ENCODE results near the gene FBXL7.

DNA sequence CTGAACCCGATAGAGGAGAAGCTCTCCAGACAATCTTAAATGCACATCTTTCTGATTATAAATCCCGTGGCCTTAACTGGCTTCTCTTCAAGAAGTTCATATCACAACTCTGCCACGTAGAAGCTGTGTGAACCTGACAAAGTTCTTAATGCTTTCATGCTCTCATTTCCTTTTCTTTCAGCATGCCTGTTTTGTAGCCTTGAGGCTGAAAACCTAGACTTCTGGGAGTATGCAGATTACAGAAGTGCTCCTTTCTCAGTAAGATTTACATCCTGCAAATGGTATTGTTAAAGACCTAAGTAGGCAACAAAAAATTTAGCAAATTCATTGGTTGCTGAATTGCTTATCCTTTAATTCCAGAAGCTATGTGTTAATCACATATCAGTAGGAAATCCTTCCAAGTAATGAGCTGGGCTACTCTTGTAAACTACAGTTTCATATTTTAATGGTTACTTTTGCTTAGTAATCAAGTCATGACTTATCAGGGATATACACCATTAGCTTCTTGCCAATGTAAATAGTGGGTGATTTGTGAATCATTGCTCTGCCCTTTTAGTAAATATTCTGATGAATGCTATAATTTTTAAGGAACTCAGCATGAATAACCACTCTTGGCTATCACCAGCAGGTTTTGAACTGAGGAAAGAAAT lies 334.7 kb downstream of the FBXL7 start:
- TF ChIP-seq ATF2 (IDR thresholded peaks at IDR 0.05; ENCODE audit: low read length) = no peak
- TF ChIP-seq YY1 (IDR thresholded peaks at IDR 0.05; ENCODE audit: low read depth, low read length) = no peak
- TF ChIP-seq POLR2AphosphoS5 (IDR thresholded peaks at IDR 0.05; ENCODE audit: low read depth, low read length) = no peak
- TF ChIP-seq, protein P1, sequence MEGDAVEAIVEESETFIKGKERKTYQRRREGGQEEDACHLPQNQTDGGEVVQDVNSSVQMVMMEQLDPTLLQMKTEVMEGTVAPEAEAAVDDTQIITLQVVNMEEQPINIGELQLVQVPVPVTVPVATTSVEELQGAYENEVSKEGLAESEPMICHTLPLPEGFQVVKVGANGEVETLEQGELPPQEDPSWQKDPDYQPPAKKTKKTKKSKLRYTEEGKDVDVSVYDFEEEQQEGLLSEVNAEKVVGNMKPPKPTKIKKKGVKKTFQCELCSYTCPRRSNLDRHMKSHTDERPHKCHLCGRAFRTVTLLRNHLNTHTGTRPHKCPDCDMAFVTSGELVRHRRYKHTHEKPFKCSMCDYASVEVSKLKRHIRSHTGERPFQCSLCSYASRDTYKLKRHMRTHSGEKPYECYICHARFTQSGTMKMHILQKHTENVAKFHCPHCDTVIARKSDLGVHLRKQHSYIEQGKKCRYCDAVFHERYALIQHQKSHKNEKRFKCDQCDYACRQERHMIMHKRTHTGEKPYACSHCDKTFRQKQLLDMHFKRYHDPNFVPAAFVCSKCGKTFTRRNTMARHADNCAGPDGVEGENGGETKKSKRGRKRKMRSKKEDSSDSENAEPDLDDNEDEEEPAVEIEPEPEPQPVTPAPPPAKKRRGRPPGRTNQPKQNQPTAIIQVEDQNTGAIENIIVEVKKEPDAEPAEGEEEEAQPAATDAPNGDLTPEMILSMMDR (IDR thresholded peaks at IDR 0.05; ENCODE audit: control extremely low read depth in 1 of 3, insufficient read depth in 1 of 3, low read depth in 1 of 3, low read length in 3 of 3) = no peak
- TF ChIP-seq SIRT6 (IDR thresholded peaks at IDR 0.05; ENCODE audit: low read length) = no peak
- no peak for TF ChIP-seq EZH2 (IDR thresholded peaks at IDR 0.05; ENCODE audit: low read depth, low read length, severe bottlenecking)
- no peak for TF ChIP-seq ZNF274 (IDR thresholded peaks at IDR 0.05; ENCODE audit: borderline replicate concordance, extremely low read depth, low read length)
- TF ChIP-seq CEBPB (IDR thresholded peaks at IDR 0.05; ENCODE audit: low read depth, low read length) = no peak
- no peak for TF ChIP-seq RAD21 (IDR thresholded peaks at IDR 0.05 in 1 of 2, conservative IDR thresholded peaks at IDR 0.05 in 1 of 2; ENCODE audit: low read depth in 2 of 2, low read length in 2 of 2)
- TF ChIP-seq RFX5 (IDR thresholded peaks at IDR 0.05; ENCODE audit: borderline replicate concordance, low read depth, low read length) = no peak
- TF ChIP-seq RBBP5 (IDR thresholded peaks at IDR 0.05; ENCODE audit: borderline replicate concordance, low read depth, low read length) = no peak

Data from H1 (cell line).